C4-2B (cell line): ENCODE measurements around the gene SNX7.

ENCODE experiments used
- H3K27ac ChIP-seq: fragments of 450-650 bp; 2 replicates; pipeline ENCODE4 v1.5.1; 2017
- CTCF ChIP-seq: fragments of 450-650 bp; conservative IDR thresholded peaks from 2 replicates; pipeline ENCODE4 v1.5.1; 2017; ENCODE audit warnings: mild to moderate bottlenecking
- ZFX ChIP-seq: fragments of 450-650 bp; IDR thresholded peaks from 2 replicates; pipeline ENCODE4 v1.6.1; 2017

The SNX7 gene

GRCh38 chr1:98706173-98706843 is 44.8 kb downstream of the SNX7 start:
- H3K27ac ChIP-seq: no peak overlapping the region
- no peak for TF ChIP-seq ZFX
- TF ChIP-seq CTCF: no peak

GRCh38 chr1:98707556-98707955 is 46.0 kb downstream of the SNX7 start:
- H3K27ac ChIP-seq: no peak overlapping the region
- no peak for TF ChIP-seq ZFX
- TF ChIP-seq CTCF: no peak

GRCh38 chr1:98709906-98710305 is 48.4 kb downstream of the SNX7 start:
- H3K27ac ChIP-seq: no peak overlapping the region
- TF ChIP-seq ZFX (no peak), CTCF (no peak)

- TF ChIP-seq CTCF (no peak), ZFX (no peak)
- no peak overlapping the region for H3K27ac ChIP-seq
These were observed 62.1 kb downstream of the SNX7 start for GRCh38 chr1:98723574-98723973.

GRCh38 chr1:98732985-98733781 is 71.7 kb downstream of the SNX7 start:
- TF ChIP-seq ZFX: no peak
- no peak for TF ChIP-seq CTCF
- no peak overlapping the region for H3K27ac ChIP-seq

GRCh38 chr1:98733782-98734112 is 72.2 kb downstream of the SNX7 start:
- no peak overlapping the region for H3K27ac ChIP-seq
- no peak for TF ChIP-seq CTCF
- no peak for TF ChIP-seq ZFX

- H3K27ac ChIP-seq: no peak overlapping the region
- TF ChIP-seq CTCF (no peak), ZFX (no peak)
These were observed 74.2 kb downstream of the SNX7 start for GRCh38 chr1:98735756-98736155.
